HG03108 (cell line): ENCODE results near the gene KCNA1.
"Not testable (repeated sequence)": the region's sequence is repeated elsewhere in the genome, so short reads cannot be mapped to it uniquely, and the experiment has no call there.

ENCODE experiments used
- ATAC-seq: cut with Tn5 transposase; IDR thresholded peaks from one replicate; pipeline ENCODE4 v1.9.1; 2021; ENCODE audit warnings: moderate library complexity; ENCODE audit not compliant: unreplicated experiment

The KCNA1 gene

DNA sequence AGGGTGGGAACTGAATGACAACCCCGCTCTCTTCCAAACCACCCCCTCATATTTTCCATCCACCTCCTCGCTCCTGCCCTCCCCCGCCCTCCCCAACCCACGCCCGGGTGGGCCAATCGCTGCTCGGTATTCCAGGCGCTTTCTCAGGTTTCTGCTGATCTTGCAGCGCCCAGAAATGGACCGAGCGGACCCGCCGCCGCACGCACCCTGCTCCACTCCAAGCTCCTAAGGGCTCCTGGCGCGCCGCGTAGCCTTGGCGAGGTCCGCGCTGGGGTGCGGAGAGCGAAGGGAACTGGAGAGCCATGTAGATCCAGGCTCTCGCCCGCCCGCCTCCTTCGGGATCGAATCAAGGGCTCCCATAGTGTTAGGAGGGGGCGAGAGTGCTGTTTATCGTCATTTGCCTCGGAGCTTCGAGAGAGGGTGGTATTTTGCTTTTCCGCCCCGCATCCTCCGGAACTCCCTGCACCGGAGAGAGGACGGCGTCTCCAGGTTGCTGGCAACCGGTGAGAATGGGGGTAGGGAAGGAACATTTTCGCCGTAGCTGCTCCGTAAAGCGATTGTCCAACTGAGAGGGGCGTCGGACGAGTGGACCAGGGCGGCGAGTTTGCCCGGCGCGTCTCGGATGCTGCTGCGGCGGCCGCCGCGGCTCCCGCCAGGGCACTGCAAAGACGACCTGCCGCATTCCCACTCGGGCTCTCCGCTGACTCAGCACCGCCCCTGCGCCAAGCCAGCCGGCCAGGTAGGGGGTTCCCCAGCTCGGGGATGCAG is at the start of gene KCNA1:
Gene KCNA1 (plus strand): TSS at position 172 of the 768 bp plus-strand sequence. CDS start 1,474 bp downstream, outside the sequence.
- no peak for ATAC-seq

DNA sequence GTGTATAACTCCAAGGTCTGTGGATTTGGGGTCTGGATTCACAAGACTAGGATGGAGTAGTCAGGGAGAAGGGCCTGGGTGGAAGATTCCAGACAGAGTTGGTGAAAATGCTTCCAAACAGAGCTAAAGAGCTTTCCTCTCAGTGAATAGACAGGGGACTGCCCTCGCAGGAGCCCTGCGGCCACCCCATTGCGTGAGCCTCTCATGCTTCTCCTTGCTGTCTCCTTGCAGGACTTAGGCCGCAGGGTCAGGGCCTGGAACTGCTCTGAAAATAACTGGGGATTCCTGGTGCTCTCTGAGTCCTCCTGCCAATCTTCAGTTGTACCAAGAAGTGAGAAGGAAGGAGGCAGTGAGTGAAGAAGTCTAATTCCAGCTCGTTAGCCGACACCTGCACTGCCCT is 49.0 kb upstream of the KCNA1 start:
- ATAC-seq: no peak

DNA sequence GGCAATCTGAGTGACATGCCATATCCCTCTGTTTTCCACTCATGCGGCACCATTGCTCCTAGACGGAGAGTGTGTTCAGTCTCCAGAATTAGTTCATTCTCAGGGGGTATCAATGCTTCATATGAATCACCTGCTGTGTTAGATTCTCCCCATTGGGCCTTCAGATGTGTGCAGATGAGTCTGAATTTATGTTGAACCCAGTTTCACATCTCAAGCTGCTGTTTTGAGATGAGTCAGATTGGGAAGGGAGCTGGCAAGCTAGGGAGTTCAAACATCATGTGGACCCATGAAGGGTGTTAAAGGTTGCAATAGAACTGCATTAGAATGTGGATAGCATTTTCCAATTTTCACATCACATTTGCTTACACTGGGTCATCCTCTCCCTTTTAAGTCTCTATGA is 46.9 kb upstream of the KCNA1 start:
- no peak for ATAC-seq

DNA sequence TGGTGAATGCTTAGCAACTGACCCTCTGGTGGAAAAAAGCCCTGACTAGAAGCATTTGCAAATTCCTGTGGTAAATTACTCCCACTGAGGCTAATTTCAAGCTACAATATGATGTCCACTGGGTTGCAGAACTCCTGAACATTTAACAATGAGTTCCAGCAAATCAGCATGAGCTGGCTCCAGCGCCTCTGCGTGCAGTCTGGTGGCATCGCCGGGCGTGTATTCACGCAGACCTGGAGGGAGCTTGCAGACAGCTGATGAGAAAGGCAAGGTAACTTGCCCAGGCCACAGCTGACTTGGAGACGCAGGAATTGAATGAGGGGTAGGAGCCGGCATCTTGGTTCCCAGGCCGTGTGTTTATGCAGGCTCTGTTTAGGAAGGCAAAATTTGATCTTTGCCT is 45.1 kb upstream of the KCNA1 start:
- no peak for ATAC-seq

DNA sequence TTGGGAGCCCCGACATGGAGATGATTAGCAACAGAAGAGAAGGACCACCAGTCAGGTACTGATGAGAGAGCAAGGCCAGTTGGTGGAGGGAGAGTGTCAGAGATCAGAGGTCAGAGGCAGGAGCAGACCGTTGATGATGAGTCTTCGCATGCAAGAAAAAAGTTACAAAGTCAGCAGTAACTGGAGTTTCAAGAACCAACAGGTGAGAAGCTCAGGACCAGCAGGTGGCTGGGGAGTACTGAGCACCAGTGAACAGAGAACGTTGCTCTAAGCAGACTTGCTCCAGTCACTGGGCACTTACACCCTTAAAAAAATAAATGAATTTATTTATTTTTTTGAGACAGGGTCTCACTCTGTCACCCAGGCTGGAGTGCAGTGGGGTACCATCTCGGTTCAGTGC is 44.5 kb upstream of the KCNA1 start:
- ATAC-seq: no peak

DNA sequence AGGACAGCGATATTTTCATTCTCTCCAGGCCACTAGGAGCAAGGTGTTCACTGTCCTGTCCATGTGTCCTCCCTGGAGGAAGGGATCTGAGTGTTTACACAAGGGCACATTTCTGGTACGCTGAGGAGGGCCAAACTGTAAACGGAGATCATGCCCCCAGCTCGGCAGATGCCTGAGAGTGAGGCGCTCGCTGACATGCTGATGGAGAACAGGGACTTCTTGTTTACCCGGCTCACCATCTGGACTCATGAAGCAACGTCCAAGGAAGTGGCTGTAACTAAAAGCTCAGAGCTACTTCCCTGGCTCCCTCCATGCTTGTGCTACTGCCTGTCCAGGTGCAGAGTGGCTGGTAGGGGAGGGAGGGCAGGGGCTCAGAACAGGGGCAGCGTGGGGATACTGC is 43.4 kb upstream of the KCNA1 start:
- no peak for ATAC-seq

DNA sequence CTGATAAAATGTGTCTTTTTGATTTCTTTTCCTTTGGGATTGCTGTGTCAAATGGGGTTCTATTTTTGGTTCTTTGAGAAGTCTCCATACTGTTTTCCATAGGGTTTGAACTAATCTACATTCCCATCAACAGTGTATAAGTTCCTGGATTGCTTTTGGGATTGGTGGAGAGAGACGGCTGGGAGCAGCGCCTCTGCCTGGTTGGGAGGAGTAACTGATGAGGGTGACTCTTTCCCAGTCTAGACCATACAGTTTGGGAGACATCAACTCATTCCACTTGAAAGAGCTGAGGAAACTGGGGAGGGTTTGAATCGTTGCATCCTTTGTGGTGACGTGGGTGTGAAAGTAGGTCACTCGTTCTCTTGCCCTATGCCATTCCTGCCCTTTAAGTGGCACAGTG is 42.3 kb upstream of the KCNA1 start:
- no peak for ATAC-seq

DNA sequence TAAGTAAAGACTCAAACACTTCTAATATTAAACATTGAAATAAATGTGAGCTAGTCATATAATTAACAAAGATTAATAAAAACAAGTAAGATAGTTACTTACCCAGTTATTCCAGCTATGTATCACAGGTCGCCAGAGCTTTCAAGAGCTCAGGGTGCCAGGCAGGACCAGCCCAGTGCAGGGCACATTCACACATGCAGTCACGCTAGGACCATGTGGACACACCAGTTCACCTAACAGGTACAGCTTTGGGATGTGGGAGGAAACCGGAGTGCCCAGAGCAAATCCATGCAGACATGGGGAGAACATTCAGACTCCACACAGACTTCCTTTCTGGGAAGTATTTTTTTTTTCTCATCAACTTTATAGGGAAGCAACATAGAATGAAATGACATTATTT is 39.3 kb upstream of the KCNA1 start:
- ATAC-seq: no peak

DNA sequence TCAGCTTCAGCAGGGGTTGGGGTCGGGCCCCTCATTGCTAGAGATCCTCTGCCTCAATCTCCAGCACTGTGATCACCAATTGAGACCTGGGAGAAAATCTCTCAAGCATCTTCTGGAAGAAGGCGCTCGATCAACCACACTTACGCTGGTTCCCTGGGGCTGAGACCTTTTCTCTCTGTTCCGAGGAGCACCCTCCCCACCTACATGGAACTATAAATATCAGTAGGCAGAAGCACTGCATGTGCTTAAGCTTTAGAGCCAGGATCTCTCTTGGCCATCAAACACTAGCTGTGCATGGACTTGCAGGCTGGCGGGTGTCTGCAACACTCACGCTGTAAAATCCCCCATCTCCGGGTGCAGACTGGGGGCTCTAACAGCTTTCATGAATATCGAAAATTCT is 38.2 kb upstream of the KCNA1 start:
- ATAC-seq: no peak

DNA sequence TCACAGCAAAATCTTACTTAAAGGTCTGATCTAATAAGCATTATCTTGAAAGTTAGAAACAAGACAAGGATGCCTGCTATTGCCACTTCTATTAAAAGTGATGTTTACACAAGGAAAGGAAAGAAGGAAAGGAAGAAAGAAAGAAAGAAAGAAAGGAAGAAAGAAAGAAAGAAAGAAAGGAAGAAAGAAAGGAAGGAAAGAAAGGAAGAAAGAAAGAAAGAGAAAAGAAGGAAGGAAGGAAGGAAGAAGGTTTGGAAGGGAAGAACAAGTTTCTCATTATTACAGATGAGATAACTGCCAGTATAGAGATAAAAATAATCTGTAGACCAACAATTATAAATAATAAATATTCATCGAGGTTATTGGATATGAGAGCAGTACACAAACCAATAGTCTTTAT is 35.8 kb upstream of the KCNA1 start:
- ATAC-seq: no peak

DNA sequence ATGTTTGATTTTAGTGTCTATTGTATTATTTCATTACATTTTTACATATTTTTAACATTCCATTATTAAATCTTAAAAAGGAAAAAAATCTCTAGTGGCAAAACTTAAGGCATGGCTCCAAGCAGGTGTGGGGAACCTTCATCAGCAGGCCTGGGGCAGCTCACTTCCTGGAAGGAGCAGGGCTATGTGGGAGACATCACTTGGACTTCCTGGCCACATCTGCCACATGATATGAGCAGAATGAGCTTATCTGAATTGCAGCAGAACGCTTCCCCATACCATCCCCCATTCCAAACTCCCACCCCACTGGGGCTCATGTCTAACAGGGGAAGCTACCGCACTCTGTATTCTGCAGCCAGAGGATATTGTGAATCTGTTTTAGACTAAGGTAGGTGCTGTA is 35.0 kb upstream of the KCNA1 start:
- ATAC-seq: no peak

DNA sequence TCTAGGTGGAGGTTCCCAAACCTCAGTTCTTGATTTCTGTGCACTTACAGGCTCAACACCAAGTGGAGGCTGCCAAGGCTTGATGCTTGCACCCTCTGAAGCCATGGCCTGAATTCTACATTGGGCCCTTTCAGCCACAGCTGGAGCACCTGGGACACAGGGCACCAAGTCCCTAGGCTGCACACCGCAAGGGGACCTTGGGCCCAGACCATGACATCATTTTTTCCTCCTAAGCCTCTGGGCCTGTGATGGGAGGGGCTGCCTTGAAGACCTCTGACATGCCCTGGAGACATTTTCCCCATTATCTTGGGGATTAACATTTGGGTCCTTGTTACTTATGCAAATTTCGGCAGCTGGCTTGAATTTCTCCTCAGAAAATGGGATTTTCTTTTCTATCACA is 30.2 kb upstream of the KCNA1 start:
- ATAC-seq: not testable (repeated sequence)

DNA sequence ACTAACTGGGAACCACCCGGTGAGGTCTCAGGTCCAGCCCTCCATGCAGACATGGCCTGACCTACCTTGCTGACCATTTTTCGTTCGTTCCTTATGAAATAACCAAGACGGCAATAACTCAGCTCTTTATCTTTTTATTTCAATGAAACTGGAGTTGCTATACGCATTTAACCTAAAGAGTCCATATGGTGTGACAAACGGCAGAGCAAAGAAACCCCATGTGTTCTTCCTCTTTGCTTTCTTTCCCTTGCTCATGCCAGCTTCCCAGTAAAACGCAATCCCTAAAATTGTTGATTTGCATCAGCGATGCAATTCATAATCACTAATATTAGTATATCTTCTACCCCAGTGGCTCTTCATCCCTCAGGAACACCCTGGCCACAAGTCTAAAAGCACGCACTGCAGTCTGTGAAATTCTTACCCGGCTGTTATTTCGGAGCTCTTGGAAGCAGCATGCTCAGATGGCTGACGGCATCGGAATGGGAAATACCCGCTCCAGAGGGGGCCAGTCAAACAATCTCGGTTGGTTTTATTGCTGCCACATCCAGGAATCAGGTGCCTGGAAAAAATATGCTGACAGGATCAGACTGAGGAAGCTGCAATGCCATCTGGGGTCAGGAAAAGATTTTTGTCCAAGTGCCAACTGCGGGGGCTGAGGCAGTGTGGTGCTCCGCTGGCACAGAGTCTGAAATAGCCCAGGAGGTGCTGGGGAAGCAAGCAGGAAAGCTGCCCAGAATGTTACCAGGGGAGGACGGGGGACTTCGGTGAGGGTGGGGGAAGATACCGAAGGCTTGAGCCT is 28.2 kb upstream of the KCNA1 start:
- no peak for ATAC-seq

DNA sequence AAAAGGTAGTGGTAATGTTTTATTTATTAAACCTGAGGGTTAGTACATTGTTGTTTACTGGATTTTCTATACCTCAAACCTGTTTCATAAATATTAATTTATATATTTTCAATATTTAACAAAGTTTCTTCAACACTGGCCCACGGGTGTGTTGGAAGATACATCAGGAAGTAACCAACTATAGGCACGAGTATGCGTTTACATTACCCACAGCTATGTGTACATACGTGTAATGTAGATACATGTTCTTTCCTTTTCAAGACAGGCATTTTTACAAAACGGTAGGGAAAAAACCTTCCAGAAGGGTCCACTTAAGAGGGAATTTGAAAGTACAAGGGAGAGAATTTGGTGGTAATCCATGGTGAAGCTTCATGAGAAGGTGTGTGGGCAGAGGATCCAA is 17.8 kb upstream of the KCNA1 start:
- no peak for ATAC-seq

DNA sequence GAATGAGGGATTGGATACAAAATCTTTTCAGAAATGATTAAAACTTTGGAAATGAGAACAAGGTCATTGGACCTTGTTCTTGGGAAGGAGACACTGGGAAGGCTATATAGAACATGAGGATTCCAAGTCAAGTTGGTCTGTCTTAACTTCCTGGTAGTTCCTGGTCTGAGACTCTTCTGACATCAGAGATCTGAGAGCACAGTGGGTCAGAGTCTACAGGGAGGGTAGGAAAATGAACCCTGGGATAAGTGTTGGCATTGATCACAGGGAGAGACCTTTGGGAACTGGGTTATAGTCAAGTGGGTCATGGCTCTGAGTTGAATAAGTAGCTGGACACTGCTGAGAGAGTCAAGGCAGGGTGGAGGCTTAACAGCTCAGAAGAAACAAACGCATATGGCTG is 17.3 kb upstream of the KCNA1 start:
- no peak for ATAC-seq

DNA sequence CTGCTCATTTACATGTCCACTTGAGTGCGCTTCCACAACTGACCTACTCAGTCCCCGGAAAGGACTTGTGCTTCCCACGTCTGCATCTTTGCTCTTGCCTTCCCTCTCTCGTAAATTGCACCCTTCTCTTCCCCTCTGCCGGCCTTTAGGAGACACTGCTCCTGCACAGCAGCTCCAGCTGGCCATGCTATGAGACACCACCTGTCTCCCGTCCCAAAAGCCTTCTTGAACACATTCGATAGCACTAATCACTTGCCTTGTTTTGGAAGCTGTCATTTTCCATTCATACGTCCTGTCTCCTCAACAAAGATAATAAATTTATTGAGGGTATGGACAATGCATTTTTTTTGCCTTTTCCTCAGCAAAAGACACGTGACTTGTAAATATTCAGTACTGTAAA is 15.7 kb upstream of the KCNA1 start:
- no peak for ATAC-seq

DNA sequence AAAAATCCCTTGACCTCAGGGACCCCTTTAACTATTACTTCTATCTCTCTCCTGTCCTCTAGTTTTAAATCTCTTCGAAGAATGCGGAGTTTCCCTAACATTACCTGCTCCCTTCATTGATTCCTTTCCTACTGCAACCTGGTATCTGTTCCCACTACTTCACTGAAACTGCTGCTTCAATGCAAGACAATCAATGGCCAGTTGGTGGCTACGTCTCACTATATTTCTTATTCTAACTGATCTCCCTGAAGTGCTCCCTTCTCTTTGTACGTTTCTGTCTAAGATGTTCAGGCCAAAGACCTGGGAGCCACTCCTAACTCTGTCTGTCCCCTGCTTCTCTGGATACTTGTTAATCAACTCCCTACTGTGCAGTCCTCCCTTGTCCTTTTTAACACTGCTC is 10.3 kb upstream of the KCNA1 start:
- no peak for ATAC-seq

DNA sequence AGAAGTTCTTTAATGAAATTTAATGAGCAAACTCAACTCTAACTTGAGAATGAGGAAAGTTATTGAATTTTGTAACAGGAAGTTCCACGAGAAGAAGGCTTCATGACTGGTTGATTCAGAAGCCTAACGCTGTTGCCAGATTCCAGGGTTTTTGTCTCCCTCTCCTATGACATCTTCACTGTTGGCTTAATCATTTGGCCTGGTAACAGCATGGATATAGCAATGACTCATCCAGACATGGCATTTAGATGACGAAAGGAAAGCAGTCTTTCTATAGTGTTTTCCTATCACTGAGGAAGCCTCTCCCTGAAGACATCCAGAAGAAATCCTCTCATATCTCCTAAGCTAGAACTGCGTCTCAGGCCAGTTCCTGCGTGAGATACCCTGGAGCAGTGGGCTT is 9.4 kb upstream of the KCNA1 start:
- no peak for ATAC-seq

DNA sequence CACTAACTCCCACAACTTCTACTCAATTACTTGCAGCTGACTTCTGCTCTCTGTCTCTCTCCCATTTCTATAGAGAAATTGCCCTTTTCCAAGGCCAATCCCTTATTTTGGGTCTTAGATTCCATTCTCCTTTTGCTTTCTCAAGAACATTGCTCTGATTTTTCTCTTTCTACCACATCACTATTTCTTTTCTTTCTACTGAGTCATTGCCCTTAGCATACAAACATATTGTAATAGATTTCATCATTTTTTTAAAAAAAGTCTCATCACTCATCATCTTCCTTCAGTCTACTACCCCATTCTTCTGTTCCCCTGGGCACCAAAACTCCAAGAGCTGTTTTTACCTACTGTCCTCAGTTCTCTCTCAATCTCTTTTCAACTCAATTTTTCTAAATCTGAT is 4.4 kb upstream of the KCNA1 start:
- ATAC-seq: no peak

DNA sequence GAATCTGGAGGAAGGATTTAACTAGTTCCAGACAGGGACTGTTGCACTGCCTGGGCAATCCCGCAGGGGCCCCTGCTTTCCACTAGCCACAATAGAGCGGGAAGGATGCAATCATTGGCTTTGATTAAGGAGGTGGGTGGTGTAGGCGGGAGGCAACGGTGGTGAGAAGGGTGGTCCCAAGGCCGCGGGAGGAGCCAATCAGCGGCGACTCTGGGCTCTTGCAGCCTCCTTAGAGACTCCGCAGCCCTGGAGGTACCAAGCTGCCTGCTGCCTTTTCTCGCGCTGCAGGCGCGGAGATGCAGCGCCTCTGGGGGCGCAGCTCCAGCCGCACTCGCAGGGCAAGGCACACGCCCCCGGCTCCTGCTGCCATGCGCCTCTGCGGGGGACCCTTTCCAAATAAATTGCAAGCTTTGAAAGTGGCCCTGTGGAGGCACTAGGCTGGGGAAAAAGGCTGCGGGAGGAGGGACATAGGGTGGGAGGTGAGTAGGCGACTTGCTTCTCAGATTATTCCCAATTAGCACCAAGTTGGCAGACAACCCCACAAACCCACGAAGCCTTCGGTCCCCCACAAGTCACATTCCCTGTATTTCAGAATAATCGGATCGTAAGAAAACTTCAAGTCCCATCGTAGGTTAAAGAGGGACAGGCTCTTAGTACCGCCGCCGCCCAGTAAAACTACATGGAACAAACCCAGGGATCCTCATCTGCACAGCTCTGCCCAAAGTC is 858 bp upstream of the KCNA1 start:
- no peak for ATAC-seq

DNA sequence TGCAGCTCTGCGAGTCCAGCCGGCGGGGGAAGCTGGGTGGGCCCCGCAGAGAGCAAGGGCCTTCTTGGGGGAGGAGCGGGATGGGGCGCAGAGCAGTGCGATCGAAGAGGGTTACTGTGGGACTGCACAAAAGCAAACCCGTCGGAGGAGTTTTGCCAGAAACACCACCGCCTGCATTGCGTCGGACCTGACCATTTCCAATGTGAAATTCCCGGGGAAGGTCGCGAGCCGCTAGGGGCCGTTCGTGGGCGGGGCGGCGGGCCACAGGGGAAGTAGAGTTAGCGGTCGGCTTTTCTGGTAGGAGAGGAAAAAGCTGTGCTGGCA is 333 bp upstream of the KCNA1 start:
- ATAC-seq: no peak
